Brain microvascular endothelial cell (primary cell): ENCODE data around the gene CD300H.

Experiments used
- DNase-seq: peaks from one replicate; pipeline ENCODE4 v3.0.0-alpha.2; 2020
- H3K27ac ChIP-seq: fragments of 250-450 bp; sonication (Bioruptor Pico); 2 replicates; pipeline ENCODE4 v1.5.1; 2020; ENCODE audit warnings: mild to moderate bottlenecking, moderate library complexity
- H3K27me3 ChIP-seq: fragments of 250-450 bp; sonication (Bioruptor Pico); replicated peaks from 2 replicates; pipeline ENCODE4 v1.5.1; 2020; ENCODE audit warnings: mild to moderate bottlenecking
- H3K36me3 ChIP-seq: fragments of 250-450 bp; sonication (Bioruptor Pico); replicated peaks from 2 replicates; pipeline ENCODE4 v1.5.1; 2020; ENCODE audit warnings: mild to moderate bottlenecking
- H3K4me3 ChIP-seq: 2 replicates; pipeline ENCODE4 v1.5.1; 2011; ENCODE audit warnings: low read depth, mild to moderate bottlenecking, control low read depth, low read length, moderate library complexity
- in situ Hi-C: cut with HindIII; loops from 2 replicates; pipeline ENCODE4 v1.10.0; 2017; ENCODE audit warnings: low sequenced_read_pairs, low pct_ligation_motif_present
- TF ChIP-seq, protein P1 (sequence below): IDR thresholded peaks from 2 replicates; pipeline ENCODE4 v1.5.1; 2011; ENCODE audit warnings: low read depth, mild to moderate bottlenecking, moderate library complexity, low read length, control low read depth, inconsistent platforms; ENCODE audit errors: missing control alignments

Gene CD300H

DNA sequence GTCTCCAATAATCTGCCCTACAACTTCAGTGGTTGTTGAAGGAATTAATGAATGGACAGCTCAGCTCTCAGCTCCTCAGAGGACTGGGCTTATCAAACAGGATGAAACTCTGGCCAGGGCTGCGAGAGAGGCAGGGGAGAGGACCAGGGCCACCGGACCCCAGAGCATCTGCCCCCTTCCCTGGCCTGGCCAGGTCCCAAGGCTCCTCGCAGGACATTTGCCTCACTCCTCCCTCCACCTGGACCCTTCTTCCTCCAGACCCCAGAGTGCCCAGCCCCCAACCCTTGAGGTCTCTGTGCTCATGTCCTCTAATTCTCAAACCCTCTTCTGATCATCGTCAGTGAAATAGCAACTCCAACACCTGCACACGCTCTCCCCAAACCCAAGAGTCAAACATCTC lies 25.1 kb downstream of the CD300H start:
- Histone ChIP-seq H3K36me3 (no peaks in the 10 kb centered on the region), H3K4me3 (no peak overlapping the region), H3K27me3 (no peaks in the 10 kb centered on the region), H3K27ac (no peak overlapping the region)
- DNase-seq = no peak
- in situ Hi-C loops = no loop called here
- TF ChIP-seq, protein P1, sequence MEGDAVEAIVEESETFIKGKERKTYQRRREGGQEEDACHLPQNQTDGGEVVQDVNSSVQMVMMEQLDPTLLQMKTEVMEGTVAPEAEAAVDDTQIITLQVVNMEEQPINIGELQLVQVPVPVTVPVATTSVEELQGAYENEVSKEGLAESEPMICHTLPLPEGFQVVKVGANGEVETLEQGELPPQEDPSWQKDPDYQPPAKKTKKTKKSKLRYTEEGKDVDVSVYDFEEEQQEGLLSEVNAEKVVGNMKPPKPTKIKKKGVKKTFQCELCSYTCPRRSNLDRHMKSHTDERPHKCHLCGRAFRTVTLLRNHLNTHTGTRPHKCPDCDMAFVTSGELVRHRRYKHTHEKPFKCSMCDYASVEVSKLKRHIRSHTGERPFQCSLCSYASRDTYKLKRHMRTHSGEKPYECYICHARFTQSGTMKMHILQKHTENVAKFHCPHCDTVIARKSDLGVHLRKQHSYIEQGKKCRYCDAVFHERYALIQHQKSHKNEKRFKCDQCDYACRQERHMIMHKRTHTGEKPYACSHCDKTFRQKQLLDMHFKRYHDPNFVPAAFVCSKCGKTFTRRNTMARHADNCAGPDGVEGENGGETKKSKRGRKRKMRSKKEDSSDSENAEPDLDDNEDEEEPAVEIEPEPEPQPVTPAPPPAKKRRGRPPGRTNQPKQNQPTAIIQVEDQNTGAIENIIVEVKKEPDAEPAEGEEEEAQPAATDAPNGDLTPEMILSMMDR = no peak

DNA sequence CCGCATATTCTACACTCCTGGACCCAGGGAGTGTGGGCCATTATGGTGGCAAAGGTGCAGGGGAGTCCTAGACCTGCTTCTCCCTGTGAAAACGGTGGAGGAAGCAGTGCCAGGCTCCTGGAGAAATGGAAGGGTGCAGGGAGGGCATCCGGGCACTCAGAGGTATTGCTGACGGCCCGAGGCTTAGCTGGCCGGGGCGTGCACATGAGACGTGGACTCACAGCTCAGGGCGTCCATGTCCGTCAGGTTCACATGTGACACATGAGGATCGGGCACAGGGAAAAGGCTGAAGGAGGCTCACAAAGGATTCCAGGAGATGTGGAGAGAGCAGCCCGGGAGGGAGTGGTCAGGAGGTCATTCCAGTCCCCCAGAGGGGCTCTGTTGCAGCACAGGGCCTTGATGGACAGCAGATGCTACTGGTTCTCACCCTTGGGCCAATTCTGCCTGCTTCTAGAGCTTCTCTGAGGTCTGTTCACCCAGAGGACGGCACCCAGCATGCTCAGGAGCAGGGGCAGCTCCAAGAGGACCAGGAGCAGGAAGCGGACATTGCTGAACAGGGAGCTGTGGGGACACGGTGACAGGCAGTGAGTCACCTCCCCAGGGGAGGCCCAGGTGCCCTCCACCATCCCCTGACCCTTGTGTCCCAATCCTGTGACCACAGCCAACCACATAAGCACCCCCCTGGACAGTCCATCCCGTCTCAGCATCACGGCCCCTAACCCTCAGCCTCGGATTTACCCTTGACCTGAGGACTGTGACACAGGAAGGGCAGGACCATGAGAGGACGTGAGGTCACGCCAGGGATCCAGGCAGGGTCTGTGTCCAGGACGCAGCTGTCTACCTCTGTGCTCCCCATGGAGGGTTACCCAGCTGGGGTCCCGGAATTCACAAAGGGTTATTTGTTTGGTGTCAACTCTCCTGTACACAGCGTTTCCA lies 25.9 kb downstream of the CD300H start:
- TF ChIP-seq, protein P1 = no peak
- no peak for DNase-seq
- no peak overlapping the region for H3K27ac ChIP-seq
- H3K27me3 ChIP-seq = no peaks in the 10 kb centered on the region
- no peak overlapping the region for H3K4me3 ChIP-seq
- in situ Hi-C loops = no loop called here
- H3K36me3 ChIP-seq = no peaks in the 10 kb centered on the region

- H3K36me3 ChIP-seq = no peaks in the 10 kb centered on the region
- H3K27me3 ChIP-seq = no peaks in the 10 kb centered on the region
- H3K4me3 ChIP-seq = no peak overlapping the region
- H3K27ac ChIP-seq = no peak overlapping the region
- TF ChIP-seq, protein P1 = no peak
- in situ Hi-C loops = no loop called here
- no peak for DNase-seq
Measured at GRCh38 chr17:74539281-74539820, 28.0 kb downstream of the CD300H start.

DNA sequence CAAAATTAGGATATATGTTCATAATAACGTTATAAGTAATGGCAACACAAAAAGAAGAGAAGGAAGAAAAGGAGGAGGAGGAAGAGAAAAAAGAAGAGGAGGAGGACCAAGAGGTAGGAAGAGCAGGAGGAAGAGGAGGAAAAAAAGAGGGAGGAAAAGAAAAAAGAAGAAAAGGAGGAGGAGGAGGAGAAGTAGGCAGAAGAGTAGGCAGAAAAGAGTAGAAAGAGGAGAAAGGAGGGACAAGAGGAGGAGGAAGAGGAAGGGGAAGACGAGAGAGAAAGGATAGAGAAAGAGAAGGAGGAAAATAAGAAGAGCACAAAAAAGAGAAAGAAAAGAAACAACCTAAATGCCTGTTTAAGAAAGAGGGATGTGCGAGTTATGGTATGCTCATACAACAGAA lies 30.4 kb downstream of the CD300H start:
- no peak for DNase-seq
- H3K27ac ChIP-seq = no peak overlapping the region
- H3K4me3 ChIP-seq = no peak overlapping the region
- in situ Hi-C loops = no loop called here
- TF ChIP-seq, protein P1 = no peak
- no peaks in the 10 kb centered on the region for H3K36me3 ChIP-seq
- no peaks in the 10 kb centered on the region for H3K27me3 ChIP-seq

- in situ Hi-C loops = no loop called here
- no peak for DNase-seq
- TF ChIP-seq, protein P1 = no peak
- Histone ChIP-seq H3K36me3 (no peaks in the 10 kb centered on the region), H3K4me3 (no peak overlapping the region), H3K27ac (no peak overlapping the region), H3K27me3 (no peaks in the 10 kb centered on the region)
Measured at GRCh38 chr17:74532115-74532514, 35.2 kb downstream of the CD300H start.
